Endometrium (tissue), 2 donors: ENCODE results near the gene GOSR1.
"Not testable (repeated sequence)": the region's sequence is repeated elsewhere in the genome, so short reads cannot be mapped to it uniquely, and the experiment has no call there.

Source experiments
- FAIRE-seq: peaks from 2 replicates; lab custom pipeline; 2012; peaks lifted over from hg19 to GRCh38; lab: Jason Lieb, UNC
- donor health status: control.
- donor health status: control.

The GOSR1 gene

DNA sequence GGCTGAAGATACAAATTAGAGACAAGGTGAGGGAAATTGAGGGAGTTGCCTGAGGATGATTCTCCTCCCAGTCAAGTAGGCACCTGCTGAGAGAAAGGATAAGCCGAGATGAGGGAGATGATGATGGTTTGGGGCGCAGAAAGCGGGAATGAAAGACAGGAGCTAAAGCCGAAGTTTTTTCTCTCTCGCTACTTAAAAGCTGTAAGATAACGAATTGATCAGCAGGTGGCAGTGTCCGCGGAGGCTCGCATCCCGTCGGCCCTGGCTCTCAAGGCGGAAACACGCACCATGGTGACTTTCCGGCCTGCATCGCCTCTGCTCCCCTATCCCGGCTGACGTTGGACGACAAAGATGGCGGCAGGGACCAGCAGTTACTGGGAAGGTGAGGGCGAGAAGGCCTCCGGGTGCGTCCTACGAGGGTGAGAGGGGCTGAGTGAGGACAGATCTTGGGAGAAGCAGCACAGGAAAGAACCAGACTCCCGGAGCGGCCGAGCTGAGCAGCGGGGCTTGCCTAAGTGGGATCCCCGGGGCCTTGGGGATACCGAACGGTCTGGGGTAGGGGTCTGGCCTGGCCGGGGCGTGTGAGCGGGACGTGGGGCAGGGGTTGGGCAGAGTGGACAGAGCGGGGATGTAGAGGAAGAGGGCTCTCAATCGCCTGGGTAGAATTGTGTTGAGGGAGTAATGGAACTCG lies at the start of gene GOSR1:
GOSR1 (plus strand) TSS at position 326 of the 691 bp plus-strand sequence; CDS start at position 352, 26 bp downstream.
- peak; percentile 80 for FAIRE-seq

DNA sequence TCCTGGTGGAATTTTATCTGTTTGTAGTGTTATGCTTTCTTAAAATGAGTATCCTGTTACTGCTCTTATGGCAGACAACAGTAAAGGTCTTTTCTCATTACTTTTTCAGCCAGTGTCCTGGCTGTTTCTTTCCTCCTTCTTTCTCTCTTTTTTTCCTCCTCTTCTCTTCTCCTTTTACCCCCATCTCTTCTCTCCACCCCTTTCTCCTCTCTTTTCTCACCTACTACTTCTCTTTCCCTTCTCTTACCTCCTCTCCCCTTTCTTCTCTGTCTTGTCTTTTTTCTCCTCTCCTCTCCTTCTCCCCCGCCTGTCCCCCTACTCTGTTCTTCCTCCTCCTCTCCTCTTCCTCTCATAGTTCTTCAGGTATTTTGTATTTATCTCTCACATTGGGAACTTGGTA lies 49.6 kb upstream of the GOSR1 start:
- no peak for FAIRE-seq

DNA sequence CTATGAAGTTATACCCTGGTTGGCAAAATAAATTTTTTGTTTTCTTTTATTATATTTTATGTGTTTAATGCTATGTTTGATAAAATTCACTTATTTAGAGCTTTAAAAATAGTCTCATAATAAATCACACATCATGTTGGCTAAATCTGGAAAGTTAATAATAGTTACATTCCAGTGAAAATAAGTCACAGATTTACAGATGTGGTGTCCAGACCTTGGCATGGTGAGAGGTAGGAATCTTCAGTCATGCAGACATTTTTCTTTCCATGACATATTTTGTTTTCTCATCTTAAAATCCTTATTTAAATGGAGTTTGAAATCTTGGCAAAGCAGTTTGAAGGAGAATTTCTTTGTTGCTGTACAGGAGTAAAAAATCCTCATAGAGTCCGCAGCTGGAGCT lies 48.1 kb upstream of the GOSR1 start:
- peak; percentile 51 for FAIRE-seq

- FAIRE-seq: no peak
Observed at GRCh38 chr17:30433514-30433913, 43.7 kb upstream of the GOSR1 start.

- FAIRE-seq: no peak
Observed at GRCh38 chr17:30436729-30437128, 40.5 kb upstream of the GOSR1 start.

GRCh38 chr17:30443721-30444120 lies 33.5 kb upstream of the GOSR1 start:
- no peak for FAIRE-seq

GRCh38 chr17:30446640-30447039 lies 30.6 kb upstream of the GOSR1 start:
- FAIRE-seq: not testable (repeated sequence)

GRCh38 chr17:30449480-30449879 lies 27.7 kb upstream of the GOSR1 start:
- no peak for FAIRE-seq

GRCh38 chr17:30450125-30451027 lies 26.8 kb upstream of the GOSR1 start:
- FAIRE-seq: no peak

GRCh38 chr17:30454635-30455034 lies 22.6 kb upstream of the GOSR1 start:
- FAIRE-seq: no peak

GRCh38 chr17:30458371-30458770 lies 18.8 kb upstream of the GOSR1 start:
- no peak for FAIRE-seq

DNA sequence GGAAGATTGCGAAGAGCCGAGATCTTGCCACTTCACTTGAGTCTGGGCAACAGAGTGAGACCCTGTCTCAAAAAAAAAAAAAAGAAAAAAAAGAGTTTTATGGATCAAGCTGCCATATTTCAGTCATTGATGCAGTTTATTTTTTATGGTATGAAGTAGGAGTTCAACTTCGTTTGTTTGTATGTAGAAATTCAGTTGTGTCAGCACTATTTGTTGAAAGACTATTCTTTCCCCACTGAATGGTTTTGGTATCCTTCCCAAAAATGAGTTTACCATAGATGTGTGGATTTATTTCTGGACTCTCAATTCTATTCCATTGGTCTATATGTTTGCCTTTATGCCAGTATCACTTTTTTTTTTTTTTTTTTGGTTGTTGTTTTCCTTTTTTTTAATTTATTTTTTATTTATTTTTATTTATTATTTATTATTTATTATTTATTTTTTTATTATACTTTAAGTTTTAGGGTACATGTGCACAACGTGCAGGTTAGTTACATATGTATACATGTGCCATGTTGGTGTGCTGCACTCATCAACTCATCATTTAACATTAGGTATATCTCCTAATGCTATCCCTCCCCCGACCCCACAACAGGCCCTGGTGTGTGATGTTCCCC lies 18.3 kb upstream of the GOSR1 start:
- not testable (repeated sequence) for FAIRE-seq

- FAIRE-seq: no peak
Observed at GRCh38 chr17:30468465-30468864, 8.7 kb upstream of the GOSR1 start.

GRCh38 chr17:30472238-30472890 lies 4.8 kb upstream of the GOSR1 start:
- no peak for FAIRE-seq

GRCh38 chr17:30475206-30475605 lies 2.0 kb upstream of the GOSR1 start:
- FAIRE-seq: no peak

DNA sequence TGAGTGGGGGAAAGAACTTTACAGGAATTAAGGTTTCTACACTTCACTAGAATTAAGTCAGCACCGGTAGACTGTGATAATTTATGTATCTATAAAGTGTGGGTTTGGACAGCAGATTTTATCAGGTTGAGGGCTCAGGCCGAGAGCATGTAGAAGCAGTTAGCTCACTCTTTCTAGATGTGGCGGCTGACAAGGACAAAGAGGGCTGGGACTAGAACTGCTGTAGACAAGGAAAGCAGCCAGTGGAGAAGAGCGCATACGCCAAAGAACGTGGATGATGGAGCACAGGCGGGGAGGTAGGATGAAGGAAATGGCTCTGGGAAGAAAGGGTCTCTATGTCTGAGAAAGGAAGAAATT lies 504 bp upstream of the GOSR1 start:
- FAIRE-seq: no peak

DNA sequence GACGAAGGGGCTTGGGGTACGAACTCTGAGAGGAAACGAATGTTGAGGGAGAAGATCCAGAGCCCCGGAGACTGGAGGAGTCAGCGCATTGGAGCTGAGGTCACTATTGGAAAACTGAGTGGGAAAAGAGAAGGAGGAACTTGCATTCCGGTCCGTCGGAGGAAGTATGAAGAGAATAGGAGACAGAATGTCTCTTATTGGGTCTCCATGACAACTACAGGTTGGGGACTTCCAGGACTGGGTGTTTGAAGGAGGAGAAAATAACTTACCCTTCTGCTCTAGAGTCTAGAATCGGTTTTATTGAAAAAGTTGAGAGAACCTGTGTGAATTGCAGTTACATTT lies 537 bp downstream of the GOSR1 start:
- FAIRE-seq: no peak

DNA sequence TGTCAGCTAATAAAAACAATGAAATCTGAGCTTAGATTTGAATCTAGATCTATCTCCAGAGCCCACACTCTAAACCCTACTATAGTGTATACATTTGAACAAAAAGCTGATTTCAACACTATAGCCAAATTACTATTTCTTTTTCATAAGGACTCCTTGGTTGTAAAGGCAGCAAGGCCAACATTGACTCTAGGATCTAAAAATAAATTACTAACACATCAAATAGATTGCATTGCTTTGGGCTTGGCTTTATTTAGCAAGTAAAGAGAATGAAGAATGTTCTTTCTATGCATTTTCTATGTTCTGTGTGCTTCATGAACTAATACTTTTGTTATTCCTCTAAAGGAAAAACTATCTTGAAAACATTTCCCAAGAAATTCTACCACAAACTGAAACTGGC lies 5.3 kb downstream of the GOSR1 start:
- FAIRE-seq: no peak

DNA sequence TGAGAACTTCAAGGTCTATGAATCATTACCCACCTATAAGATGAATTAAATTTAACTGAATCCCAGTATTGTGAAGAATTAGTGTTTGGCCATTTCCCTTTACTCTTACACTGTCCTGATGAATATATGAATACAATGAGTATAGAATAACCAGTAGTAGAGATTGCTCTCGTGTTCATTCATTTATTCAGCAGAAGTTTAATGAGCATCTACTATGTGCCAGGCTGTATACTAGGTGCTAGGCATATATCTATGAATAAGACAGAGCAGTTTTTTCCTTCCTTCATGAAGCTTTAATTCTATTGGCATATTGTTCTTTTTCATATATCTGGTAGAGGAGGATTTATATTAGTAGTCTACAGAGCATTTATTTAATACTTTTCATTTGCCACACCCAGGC lies 6.0 kb downstream of the GOSR1 start:
- FAIRE-seq: no peak

- no peak for FAIRE-seq
Observed at GRCh38 chr17:30493780-30494179, 16.6 kb downstream of the GOSR1 start.

DNA sequence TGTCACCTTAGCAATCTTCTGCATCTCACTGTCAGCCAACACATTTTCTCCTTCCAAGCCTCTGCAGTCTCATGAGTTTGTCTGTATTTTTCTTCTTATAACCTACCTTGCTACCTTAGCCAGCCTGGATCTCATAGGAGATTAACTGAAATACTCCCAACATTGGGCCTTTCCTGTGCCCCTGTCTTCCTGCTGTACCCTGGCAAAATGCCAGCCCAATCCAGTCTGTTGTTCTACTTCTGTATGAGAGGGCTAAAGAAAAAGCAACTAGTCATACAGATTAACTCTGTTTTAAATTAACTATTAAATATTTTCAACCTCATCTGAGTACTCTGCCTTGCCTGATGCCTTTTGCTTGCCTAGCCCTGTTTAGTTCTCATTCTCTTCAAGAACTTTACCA lies 18.4 kb downstream of the GOSR1 start:
- no peak for FAIRE-seq

DNA sequence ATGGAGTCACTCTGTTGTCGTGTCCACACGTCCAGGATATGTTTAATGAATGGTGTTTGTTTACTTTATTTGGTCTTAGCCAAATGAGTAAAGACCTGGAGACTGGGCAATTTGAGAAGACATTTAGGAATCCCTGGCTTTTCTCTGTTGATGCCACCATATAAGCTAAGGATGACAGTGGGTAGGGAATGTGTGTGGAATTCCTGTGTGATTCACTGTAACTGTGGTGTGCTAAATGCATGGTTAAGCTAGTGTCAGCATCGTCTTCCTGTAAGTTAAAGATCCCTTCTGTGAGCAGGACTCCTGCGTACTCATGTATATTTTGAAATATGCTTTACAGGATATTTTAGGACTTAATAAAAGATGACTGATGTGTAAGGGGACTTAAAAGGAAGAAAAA lies 26.4 kb downstream of the GOSR1 start:
- FAIRE-seq: no peak
